HepG2 (cell line): ENCODE measurements around the gene SOCS7. TPM values are rescaled to one million over a fixed set of nuclear protein-coding genes. Genes with fewer than 3 reads are reported as not detected.

ENCODE experiments used
- ATAC-seq: fragments of 200-7000 bp; cut with Tn5 transposase; 3 replicates; pipeline ENCODE4 v1.9.1; 2020; ENCODE audit warnings: mild to moderate bottlenecking, moderate library complexity
- BruUV-seq: library from RNA; stranded (reverse); fragments of 400-500 nt; replicated peaks from 2 replicates; lab custom pipeline; 2021; lab: Mats Ljungman, UMichigan
- CTCF ChIA-PET: fragments of 300-600 bp; formaldehyde crosslinking; extraction: SDS; loops from one replicate; lab custom pipeline; 2021; ENCODE audit warnings: low total read pairs, inconsistent platforms, low intra/inter-chr PET ratio; lab: Yijun Ruan, JAX
- POLR2A ChIA-PET: fragments of 350-600 bp; sonication (Branson Sonifier 250); formaldehyde crosslinking; loops from one replicate; lab custom pipeline; 2020; ENCODE audit warnings: antibody characterized with exemption, inconsistent platforms; lab: Yijun Ruan, JAX
- DNase-seq: peaks from one replicate; pipeline ENCODE4 v3.0.0-alpha.2; 2015; ENCODE audit warnings: low spot score
- FAIRE-seq: peaks from 3 replicates; lab custom pipeline; 2011; peaks lifted over from hg19 to GRCh38; lab: Jason Lieb, UNC
- H2AFZ ChIP-seq: one replicate; pipeline ENCODE4 v1.6.1; 2011; ENCODE audit warnings: low read length, inconsistent platforms
- H3K27ac ChIP-seq: fragments of 300-600 bp; 3 replicates; pipeline ENCODE4 v1.8.0; 2011; ENCODE audit warnings: mixed run types, mild to moderate bottlenecking, mixed read lengths, low read length, inconsistent platforms; ENCODE audit not compliant: insufficient read depth; ENCODE audit errors: extremely low read length
- H3K27me3 ChIP-seq, 2 experiments: fragments of 200-600 bp in 1 of 2; 2 replicates in 1 of 2; 3 replicates in 1 of 2; pipeline versions ENCODE4 v1.6.0 to v1.8.0; 2011; ENCODE audit warnings: low read length in 2 of 2, mild to moderate bottlenecking in 2 of 2, moderate library complexity in 2 of 2, inconsistent platforms in 1 of 2; ENCODE audit not compliant: insufficient read depth in 2 of 2, control insufficient read depth in 1 of 2
- H3K36me3 ChIP-seq, 2 experiments: fragments of 200-600 bp in 1 of 2; replicated peaks in 1 of 2; 2 replicates in 1 of 2; 3 replicates in 1 of 2; pipeline versions ENCODE4 v1.5.1 to v1.8.0; 2011; ENCODE audit warnings: low read length in 2 of 2, inconsistent platforms in 1 of 2; ENCODE audit not compliant: insufficient read depth in 2 of 2, control insufficient read depth in 1 of 2
- H3K4me1 ChIP-seq: 2 replicates; pipeline ENCODE4 v1.5.1; 2012; ENCODE audit warnings: low read length, inconsistent platforms; ENCODE audit not compliant: insufficient read depth
- H3K4me2 ChIP-seq: 2 replicates; pipeline ENCODE4 v1.6.0; 2011; ENCODE audit warnings: low read depth, low read length, inconsistent platforms
- H3K4me3 ChIP-seq, 3 experiments: fragments of 200-600 bp in 1 of 3; sonication (generic), shearing (Covaris generic) in 1 of 3; replicated peaks in 1 of 3; 2 replicates each; pipeline ENCODE4 v1.5.1; 2011 to 2016; ENCODE audit warnings: low read length in 3 of 3, inconsistent platforms in 2 of 3, low read depth in 2 of 3, mild to moderate bottlenecking in 2 of 3, control low read depth in 1 of 3, mixed read lengths in 1 of 3; ENCODE audit not compliant: insufficient read depth in 1 of 3
- H3K79me2 ChIP-seq: one replicate; pipeline ENCODE4 v1.6.1; 2011; ENCODE audit warnings: low read length, inconsistent platforms; ENCODE audit not compliant: insufficient read depth
- H3K9ac ChIP-seq: 2 replicates; pipeline ENCODE4 v1.6.0; 2011; ENCODE audit warnings: mild to moderate bottlenecking, low read depth, low read length, inconsistent platforms; ENCODE audit not compliant: insufficient read depth
- H3K9me3 ChIP-seq: 2 replicates; pipeline ENCODE4 v1.5.1; 2012; ENCODE audit warnings: mild to moderate bottlenecking, low read length
- H4K20me1 ChIP-seq: 2 replicates; pipeline ENCODE4 v1.6.0; 2011; ENCODE audit warnings: inconsistent platforms, mild to moderate bottlenecking, low read length, moderate library complexity; ENCODE audit not compliant: insufficient read depth
- FUBP1 ChIP-seq: sonication (generic); formaldehyde crosslinking; IDR thresholded peaks from 2 replicates; pipeline ENCODE4 v1.5.1; 2020; ENCODE audit warnings: missing genetic modification reagents, mild to moderate bottlenecking, borderline replicate concordance
- POLR2A ChIP-seq, 2 experiments: IDR thresholded peaks; 2 replicates each; pipeline ENCODE4 v1.6.1; 2011; ENCODE audit warnings: low read depth in 2 of 2, low read length in 2 of 2, mild to moderate bottlenecking in 1 of 2, moderate library complexity in 1 of 2; ENCODE audit not compliant: insufficient read depth in 1 of 2
- RBM22 ChIP-seq: fragments of 200-400 bp; formaldehyde crosslinking; optimal IDR thresholded peaks from 2 replicates; pipeline ENCODE3; 2017; ENCODE audit warnings: mild to moderate bottlenecking, low read length, moderate library complexity
- SOX13 ChIP-seq, 3 experiments: fragments of 450-650 bp in 1 of 3; sonication (generic) in 1 of 3; formaldehyde crosslinking in 1 of 3; IDR thresholded peaks in 2 of 3; conservative IDR thresholded peaks in 1 of 3; 2 replicates each; pipeline versions ENCODE4 v1.5.0 to v1.6.1; 2016 to 2020; ENCODE audit warnings: antibody characterized with exemption in 1 of 3, mild to moderate bottlenecking in 1 of 3, missing compliant biosample characterization in 1 of 3, missing genetic modification reagents in 1 of 3, moderate library complexity in 1 of 3
- SOX6 ChIP-seq, 2 experiments: fragments of 450-650 bp in 1 of 2; sonication (generic) in 1 of 2; formaldehyde crosslinking in 1 of 2; IDR thresholded peaks; 2 replicates each; pipeline versions ENCODE4 v1.4.0 to v1.6.1; 2017 to 2020; ENCODE audit warnings: antibody characterized with exemption in 1 of 2, mild to moderate bottlenecking in 1 of 2, missing genetic modification reagents in 1 of 2
- STAT5B ChIP-seq: sonication (generic); formaldehyde crosslinking; IDR thresholded peaks from 2 replicates; pipeline ENCODE4 v1.4.0; 2020; ENCODE audit warnings: missing genetic modification reagents
- TOPORS ChIP-seq: sonication (generic); formaldehyde crosslinking; IDR thresholded peaks from 2 replicates; pipeline ENCODE4 v1.8.0; 2023; ENCODE audit warnings: mild to moderate bottlenecking, missing genetic modification reagents
- ZNF569 ChIP-seq: sonication (generic); formaldehyde crosslinking; IDR thresholded peaks from 2 replicates; pipeline ENCODE4 v1.5.0; 2020; ENCODE audit warnings: mild to moderate bottlenecking, missing genetic modification reagents, moderate library complexity, borderline replicate concordance
- ZNF740 ChIP-seq: sonication (generic); formaldehyde crosslinking; IDR thresholded peaks from 2 replicates; pipeline ENCODE4 v1.4.0; 2020; ENCODE audit warnings: missing genetic modification reagents
- WGBS: methylation state at CpG from one replicate; pipeline ENCODE4 v1.1.6; 2017; ENCODE audit warnings: low lambda C conversion rate; 5-methylcytosine and 5-hydroxymethylcytosine counted together
- in situ Hi-C: cut with HindIII; loops from 2 replicates; pipeline ENCODE4 v1.10.0; 2017; ENCODE audit warnings: low pct_unique_long_range_greater_than_20kb; ENCODE audit not compliant: extremely low pct_ligation_motif_present
- intact Hi-C: fragments of 100-400 bp; cut with micrococcal nuclease; formaldehyde crosslinking; loops from one replicate; pipeline ENCODE4 v1.10.0; 2022; ENCODE audit not compliant: unreplicated experiment
- polyA plus RNA-seq, 8 experiments: library from polyadenylated mRNA; depleted of rRNA in 3 of 8; stranded (reverse) in 7 of 8; unstranded in 1 of 8; fragments of >200 nt; fragmentation: Illumina TruSeq in 4 of 8; extraction: Trizol in 4 of 8; gene quantifications; 2 replicates each; pipeline versions ENCODE4 v1.2.1 to v1.2.3, GENCODE V29; 2011 to 2016; ENCODE audit warnings: low read depth in 4 of 8, missing spikeins in 1 of 8, mixed read lengths in 1 of 8; ENCODE audit not compliant: insufficient read depth in 1 of 8
- total RNA-seq, 5 experiments: library from RNA; depleted of rRNA; stranded (reverse); fragments of >200 nt; fragmentation: Illumina TruSeq; extraction: Trizol; gene quantifications; 2 replicates each; pipeline ENCODE4 v1.2.3, GENCODE V29; 2016; ENCODE audit warnings: low read depth in 1 of 5

The SOCS7 gene
- total and polyA plus RNA-seq, 2 of the 13 experiments (the other 11 are each of a cell fraction or from before 2014, with no cell fraction given), result 19.2 to 24.2 TPM

- Histone ChIP-seq H3K4me1 (peaks cover 17% of the 10 kb centered on the region), H3K9ac (no peak overlapping the region), H3K9me3 (no peaks in the 10 kb centered on the region), H3K27ac (no peak overlapping the region), H3K4me3 (no peak overlapping the region), H3K36me3 (peaks cover 22 to 38% of the 10 kb centered on the region in 2 experiments), H2AFZ (no peak overlapping the region), H3K79me2 (no peaks in the 10 kb centered on the region), H3K27me3 (peaks cover 0 to 10% of the 10 kb centered on the region in 2 experiments; a peak in 1 of 5 replicates), H4K20me1 (no peaks in the 10 kb centered on the region)
- ATAC-seq (no peak), DNase-seq (no peak), FAIRE-seq (no peak)
- in situ Hi-C loops, result no loop called here
- 86% methylated on average over 3 of the region's 3 CpGs for WGBS
- ChIA-PET CTCF (no interaction called here), POLR2A (interaction anchor here (0.6 to 1.8 kb wide), 7 partner anchors 9 to 439 kb away, joined by 3 to 6 read pairs (median 3); partner anchors contain the start of genes MRPL45 and SOCS7)
- intact Hi-C loops, result no loop called here
- no TSS peak for BruUV-seq
- TF ChIP-seq RBM22, result peak; percentile 39
- 0 out of 4 replicates have a peak, but pooled peaks of 1 of the 2 experiments have one; percentile 17 for TF ChIP-seq POLR2A (IDR thresholded peaks at IDR 0.05; ENCODE audit: insufficient read depth in 1 of 2, low read depth in 2 of 2, low read length in 2 of 2)
- no peak for TF ChIP-seq ZNF569 (CRISPR knock-in tag)
- TF ChIP-seq TOPORS (CRISPR knock-in tag), result no peak
- no peak for TF ChIP-seq SOX6 (IDR thresholded peaks at IDR 0.05)
- TF ChIP-seq SOX6 (CRISPR knock-in tag; IDR thresholded peaks at IDR 0.05), result 0 out of 2 replicates have a peak, but pooled peaks have one; percentile 27
- TF ChIP-seq ZNF740 (CRISPR knock-in tag), result 0 out of 2 replicates have a peak, but pooled peaks have one; percentile 45
- no peak for TF ChIP-seq SOX13 (IDR thresholded peaks at IDR 0.05)
- 0 out of 4 replicates have a peak, but pooled peaks of 1 of the 2 experiments have one; percentile 32 for TF ChIP-seq SOX13 (CRISPR knock-in tag; conservative IDR thresholded peaks at IDR 0.05 in 1 of 2, IDR thresholded peaks at IDR 0.05 in 1 of 2)
- TF ChIP-seq FUBP1 (CRISPR knock-in tag), result no peak
- TF ChIP-seq STAT5B, result no peak
- TF ChIP-seq, all 625 proteins: peak for 5
- H3K4me2 ChIP-seq, result no peak overlapping the region
Measured at GRCh38 chr17:38324141-38324697, 27.4 kb upstream of the SOCS7 start.
